Measurements from ENCODE around the gene CALHM4.

The CALHM4 gene

GRCh38 chr6:116543149-116543548 lies 10.4 kb upstream of the CALHM4 start:
- DNase-seq: no peak

- no peak for DNase-seq
Measured at GRCh38 chr6:116545651-116546050, 7.9 kb upstream of the CALHM4 start, which contains the start of gene TRAPPC3L. TSS of gene TRAPPC3L (minus strand) at chr6:116545684. CDS start at chr6:116545514, 170 bp downstream.

- DNase-seq: no peak
Measured at GRCh38 chr6:116547358-116547757, 6.2 kb upstream of the CALHM4 start.

- DNase-seq: no peak
Measured at GRCh38 chr6:116550796-116551195, 2.8 kb upstream of the CALHM4 start.

GRCh38 chr6:116556065-116556464 lies 2.5 kb downstream of the CALHM4 start:
- no peak for DNase-seq

- DNase-seq: no peak
Measured at GRCh38 chr6:116556814-116557415, 3.4 kb downstream of the CALHM4 start.

GRCh38 chr6:116557893-116558292 lies 4.3 kb downstream of the CALHM4 start:
- DNase-seq: no peak

GRCh38 chr6:116560130-116560529 lies 6.6 kb downstream of the CALHM4 start:
- no peak for DNase-seq

- DNase-seq: peak; percentile 71
Measured at GRCh38 chr6:116561377-116562018, 7.9 kb downstream of the CALHM4 start.

GRCh38 chr6:116562019-116562403 lies 8.5 kb downstream of the CALHM4 start:
- DNase-seq: no peak

GRCh38 chr6:116562614-116563013 lies 9.1 kb downstream of the CALHM4 start:
- DNase-seq: no peak

- no peak for DNase-seq
Measured at GRCh38 chr6:116563830-116564229, 10.3 kb downstream of the CALHM4 start.

GRCh38 chr6:116564311-116564710 lies 10.8 kb downstream of the CALHM4 start:
- DNase-seq: no peak

GRCh38 chr6:116564921-116565872 lies 11.6 kb downstream of the CALHM4 start:
- DNase-seq: no peak

GRCh38 chr6:116568111-116568510 lies 14.6 kb downstream of the CALHM4 start:
- DNase-seq: no peak

GRCh38 chr6:116568821-116569755 lies 15.5 kb downstream of the CALHM4 start:
- DNase-seq: no peak

- DNase-seq: peak; percentile 99
Measured at GRCh38 chr6:116570856-116571682, 17.5 kb downstream of the CALHM4 start, which contains the start of gene RWDD1. TSS of gene RWDD1 (plus strand) at chr6:116571504. CDS start at chr6:116571583, 79 bp downstream.

- DNase-seq: no peak
Measured at GRCh38 chr6:116571683-116572000, 18.1 kb downstream of the CALHM4 start.

- peak; percentile 22 for DNase-seq
Measured at GRCh38 chr6:116572162-116572561, 18.6 kb downstream of the CALHM4 start.

- no peak for DNase-seq
Measured at GRCh38 chr6:116575227-116575626, 21.7 kb downstream of the CALHM4 start.

- no peak for DNase-seq
Measured at GRCh38 chr6:116577486-116577885, 23.9 kb downstream of the CALHM4 start.

GRCh38 chr6:116578335-116578734 lies 24.8 kb downstream of the CALHM4 start:
- no peak for DNase-seq

Measured in activated CD4-positive, alpha-beta T cell treated with anti-CD3 and anti-CD28 coated beads, Interleukin-10, Interleukin-2, amounts not matched to agents 100 ng/mL and 50 ng/mL, durations not matched to agents 16 hours and 8 hours (primary cell).